NT2/D1 (cell line): ENCODE data around the gene ZNF445.

ENCODE experiments used
- YY1 ChIP-seq: IDR thresholded peaks from 2 replicates; pipeline ENCODE4 v1.6.1; 2011; ENCODE audit not compliant: insufficient read length, insufficient read depth
- ZNF274 ChIP-seq: IDR thresholded peaks from 2 replicates; pipeline ENCODE4 v1.6.1; 2011; ENCODE audit warnings: mild to moderate bottlenecking, low read depth, low read length

GRCh38 chr3:44468572-44469520, 8.6 kb downstream of the ZNF445 start:
- TF ChIP-seq YY1 (no peak), ZNF274 (no peak)
